Esophagus squamous epithelium (tissue), 5 donors: ENCODE measurements around the gene COG5. TPM values are rescaled to one million over a fixed set of nuclear protein-coding genes. Genes with fewer than 3 reads are reported as not detected.

Source experiments
- DNase-seq: peaks from one replicate; lab custom pipeline; 2025; lab: John Stamatoyannopoulos, UW
- H3K27ac ChIP-seq, 4 donors: fragments of 200-600 bp; sonication (generic); one replicate each; pipeline ENCODE4 v1.5.1; 2016 to 2019; ENCODE audit warnings: mild to moderate bottlenecking in 1 of 4
- H3K27me3 ChIP-seq, 4 donors: fragments of 200-600 bp; sonication (generic); 1 replicate in 3 of 4; 2 replicates in 1 of 4; pipeline versions ENCODE4 v1.5.1 to v1.6.0; 2017 to 2021; ENCODE audit warnings: antibody characterized with exemption in 1 of 4
- H3K36me3 ChIP-seq, 3 donors: fragments of 200-600 bp; sonication (generic); one replicate each; pipeline ENCODE4 v1.5.1; 2016 to 2019
- H3K4me1 ChIP-seq, 3 donors: fragments of 200-600 bp; sonication (generic); one replicate each; pipeline ENCODE4 v1.5.1; 2017 to 2019
- H3K4me3 ChIP-seq, 4 donors: fragments of 200-600 bp; sonication (generic); 1 replicate in 3 of 4; 2 replicates in 1 of 4; pipeline ENCODE4 v1.5.1; 2016 to 2019; ENCODE audit warnings: mild to moderate bottlenecking in 2 of 4, moderate library complexity in 1 of 4
- H3K9me3 ChIP-seq, 3 donors: fragments of 200-600 bp; sonication (generic); one replicate each; pipeline ENCODE4 v1.5.1; 2016 to 2019
- CTCF ChIP-seq, 6 experiments: fragments of 450-650 bp in 4 of 6; fragments of 200-600 bp in 2 of 6; sonication (generic) in 2 of 6; IDR thresholded peaks; one replicate each; pipeline ENCODE4 v1.5.1; 2016 to 2019; ENCODE audit warnings: antibody characterized with exemption in 6 of 6, mild to moderate bottlenecking in 4 of 6, moderate library complexity in 4 of 6
- POLR2A ChIP-seq, 4 donors: fragments of 450-650 bp; IDR thresholded peaks; one replicate each; pipeline ENCODE4 v1.6.1; 2017; ENCODE audit warnings: antibody characterized with exemption in 4 of 4, mild to moderate bottlenecking in 4 of 4, moderate library complexity in 3 of 4
- WGBS, 2 donors: methylation state at CpG; one replicate each; pipeline ENCODE4 v1.1.5; 2018; 5-methylcytosine and 5-hydroxymethylcytosine counted together
- intact Hi-C: fragments of 100-400 bp; cut with DNase I; formaldehyde crosslinking; loops from one replicate; pipeline ENCODE4 v1.15.0; 2022
- total RNA-seq, 4 donors: library from RNA; depleted of rRNA; stranded (reverse); fragments of >200 nt; gene quantifications; one replicate each; pipeline ENCODE4 v1.1.0, GENCODE V29; 2016
- donor health status: DM: yes; HTN: yes; CAD: no.

Gene COG5
- total RNA-seq, 4 donors from 2014 or later: 24.4 to 30.0 (median 27.2) TPM

- DNase-seq: no peak
- TF ChIP-seq CTCF (IDR thresholded peaks at IDR 0.05): no peak
- no peak for TF ChIP-seq POLR2A (IDR thresholded peaks at IDR 0.05)
- Histone ChIP-seq H3K27me3 (no peaks in the 10 kb centered on the region), H3K4me3 (no peak overlapping the region), H3K9me3 (no peaks in the 10 kb centered on the region), H3K4me1 (no peaks in the 10 kb centered on the region), H3K27ac (no peak overlapping the region), H3K36me3 (peaks cover 0 to 17% (median 0%) of the 10 kb centered on the region in 3 donors)
- 91 to 97% methylated on average over 2 of the region's 2 CpGs for WGBS, 2 donors
- intact Hi-C loops: no loop called here
Observed at GRCh38 chr7:107292591-107292990, 271.1 kb downstream of the COG5 start.

GRCh38 chr7:107291434-107291833, 272.3 kb downstream of the COG5 start:
- Histone ChIP-seq H3K27me3 (no peaks in the 10 kb centered on the region), H3K36me3 (peaks cover 0 to 17% (median 0%) of the 10 kb centered on the region in 3 donors), H3K9me3 (no peaks in the 10 kb centered on the region), H3K27ac (no peak overlapping the region), H3K4me3 (no peak overlapping the region), H3K4me1 (no peaks in the 10 kb centered on the region)
- WGBS, 2 donors: 30 to 76% methylated on average over 1 of the region's 1 CpG
- no peak for DNase-seq
- TF ChIP-seq CTCF (IDR thresholded peaks at IDR 0.05) (no peak), POLR2A (IDR thresholded peaks at IDR 0.05) (no peak)
- intact Hi-C loops: no loop called here

GRCh38 chr7:107286751-107287621, 276.7 kb downstream of the COG5 start:
- TF ChIP-seq POLR2A (IDR thresholded peaks at IDR 0.05): no peak
- no peak for TF ChIP-seq CTCF (IDR thresholded peaks at IDR 0.05)
- Histone ChIP-seq H3K27ac (no peak overlapping the region), H3K9me3 (no peaks in the 10 kb centered on the region), H3K27me3 (no peaks in the 10 kb centered on the region), H3K36me3 (peaks cover 0 to 19% (median 0%) of the 10 kb centered on the region in 3 donors), H3K4me1 (no peaks in the 10 kb centered on the region), H3K4me3 (no peak overlapping the region)
- intact Hi-C loops: no loop called here
- no peak for DNase-seq
- WGBS, 2 donors: 78 to 88% methylated on average over 4 of the region's 4 CpGs

- intact Hi-C loops: no loop called here
- no peak overlapping the region for H3K4me3 ChIP-seq
- no peak for TF ChIP-seq CTCF (IDR thresholded peaks at IDR 0.05)
- no peak for TF ChIP-seq POLR2A (IDR thresholded peaks at IDR 0.05)
- H3K36me3 ChIP-seq: peaks cover 0 to 22% (median 0%) of the 10 kb centered on the region in 3 donors
- WGBS, 2 donors: 87 to 91% methylated on average over 4 of the region's 4 CpGs
- no peaks in the 10 kb centered on the region for H3K9me3 ChIP-seq
- DNase-seq: no peak
- H3K4me1 ChIP-seq: no peaks in the 10 kb centered on the region
- no peaks in the 10 kb centered on the region for H3K27me3 ChIP-seq
- H3K27ac ChIP-seq: no peak overlapping the region
Observed at GRCh38 chr7:107284911-107285479, 278.7 kb downstream of the COG5 start.

- DNase-seq: no peak
- intact Hi-C loops: no loop called here
- no peaks in the 10 kb centered on the region for H3K4me1 ChIP-seq
- no peaks in the 10 kb centered on the region for H3K9me3 ChIP-seq
- H3K27ac ChIP-seq: no peak overlapping the region
- TF ChIP-seq POLR2A (IDR thresholded peaks at IDR 0.05): no peak
- no peak for TF ChIP-seq CTCF (IDR thresholded peaks at IDR 0.05)
- peaks cover 0 to 17% (median 0%) of the 10 kb centered on the region in 3 donors for H3K36me3 ChIP-seq
- no peaks in the 10 kb centered on the region for H3K27me3 ChIP-seq
- H3K4me3 ChIP-seq: no peak overlapping the region
- 67 to 73% methylated on average over 2 of the region's 2 CpGs for WGBS, 2 donors
Observed at GRCh38 chr7:107277331-107277730, 286.4 kb downstream of the COG5 start.
